B cell (primary cell): ENCODE data around the gene CTNNA3. TPM values are rescaled to one million over a fixed set of nuclear protein-coding genes. Genes with fewer than 3 reads are reported as not detected.

Source experiments
- ATAC-seq: fragments of 200-7000 bp; cut with Tn5 transposase; one replicate; pipeline ENCODE4 v1.10.0; 2021; ENCODE audit warnings: low read depth, mild to moderate bottlenecking, moderate number of reproducible peaks, moderate library complexity
- CTCF ChIA-PET: fragments of 350-600 bp; sonication (Branson Sonifier 250); formaldehyde crosslinking; loops from one replicate; lab custom pipeline; 2021; ENCODE audit warnings: antibody characterized with exemption, inconsistent platforms; lab: Charles Lee
- POLR2A ChIA-PET: fragments of 350-600 bp; sonication (Branson Sonifier 250); formaldehyde crosslinking; loops from one replicate; lab custom pipeline; 2021; ENCODE audit warnings: antibody characterized with exemption; lab: Charles Lee
- DNase-seq: peaks from one replicate; pipeline ENCODE4 v3.0.0; 2013
- H2AFZ ChIP-seq: 2 replicates; pipeline ENCODE4 v1.6.1; 2012; ENCODE audit warnings: mild to moderate bottlenecking, low read depth, low read length; ENCODE audit not compliant: insufficient read depth, poor library complexity, severe bottlenecking
- H3K27ac ChIP-seq, 2 donors: 1 replicate in 1 of 2; 2 replicates in 1 of 2; pipeline ENCODE4 v1.5.1; 2012 to 2013; ENCODE audit warnings: low read length in 2 of 2, mild to moderate bottlenecking in 2 of 2, moderate library complexity in 1 of 2
- H3K27me3 ChIP-seq, 4 experiments: fragments of 200-600 bp in 1 of 4; sonication (generic) in 1 of 4; replicated peaks in 1 of 4; 1 replicate in 2 of 4; 2 replicates in 2 of 4; pipeline versions ENCODE4 v1.6.1 to v1.7.0; 2013 to 2016; ENCODE audit warnings: low read length in 3 of 4, mild to moderate bottlenecking in 2 of 4, mixed read lengths in 1 of 4, moderate library complexity in 1 of 4; ENCODE audit not compliant: insufficient read depth in 4 of 4, control insufficient read depth in 3 of 4; ENCODE audit errors: control extremely low read depth in 1 of 4
- H3K36me3 ChIP-seq, 2 experiments: replicated peaks in 1 of 2; 1 replicate in 1 of 2; 2 replicates in 1 of 2; pipeline versions ENCODE4 v1.6.1 to v1.7.1; 2013; ENCODE audit warnings: low read length in 1 of 2; ENCODE audit not compliant: insufficient read depth in 2 of 2, control insufficient read depth in 1 of 2; ENCODE audit errors: control extremely low read depth in 1 of 2, extremely low read depth in 1 of 2
- H3K4me1 ChIP-seq, 2 donors: fragments of 200-600 bp in 1 of 2; sonication (generic) in 1 of 2; 1 replicate in 1 of 2; 2 replicates in 1 of 2; pipeline versions ENCODE4 v1.5.1 to v1.6.1; 2013 to 2017; ENCODE audit warnings: low read length in 2 of 2; ENCODE audit not compliant: control insufficient read depth in 2 of 2, insufficient read depth in 2 of 2
- H3K4me2 ChIP-seq: replicated peaks from 2 replicates; pipeline ENCODE3; 2012; ENCODE audit warnings: mild to moderate bottlenecking, low read depth, low read length; ENCODE audit not compliant: poor library complexity, severe bottlenecking
- H3K4me3 ChIP-seq, 5 experiments: fragments of 200-600 bp in 1 of 5; sonication (generic) in 1 of 5; 1 replicate in 3 of 5; 2 replicates in 2 of 5; pipeline versions ENCODE4 v1.5.1 to v1.7.0; 2011 to 2016; ENCODE audit warnings: low read length in 4 of 5, mild to moderate bottlenecking in 4 of 5, low read depth in 2 of 5, control low read depth in 1 of 5, moderate library complexity in 1 of 5; ENCODE audit not compliant: insufficient read depth in 1 of 5; ENCODE audit errors: control extremely low read depth in 1 of 5, extremely low read depth in 1 of 5
- H3K79me2 ChIP-seq: fragments of 200-600 bp; sonication (generic); one replicate; pipeline ENCODE4 v1.6.0; 2016; ENCODE audit warnings: low read length; ENCODE audit not compliant: control insufficient read depth, insufficient read depth
- H3K9ac ChIP-seq: fragments of 200-600 bp; sonication (generic); 2 replicates; pipeline ENCODE4 v1.6.1; 2017; ENCODE audit warnings: mild to moderate bottlenecking, low read length, moderate library complexity
- H3K9me3 ChIP-seq, 3 donors: one replicate each; pipeline versions ENCODE4 v1.6.1 to v1.7.1; 2013; ENCODE audit warnings: low read length in 2 of 3; ENCODE audit not compliant: control insufficient read depth in 2 of 3, insufficient read depth in 1 of 3; ENCODE audit errors: control extremely low read depth in 1 of 3
- H4K20me1 ChIP-seq: 2 replicates; pipeline ENCODE4 v1.6.0; 2012; ENCODE audit warnings: mild to moderate bottlenecking, low read length; ENCODE audit not compliant: insufficient read depth, control insufficient read depth, poor library complexity, severe bottlenecking
- H3K27ac Mint-ChIP-seq: one replicate; pipeline ENCODE4 v1.8.0; 2021; ENCODE audit warnings: mixed read lengths
- H3K27me3 Mint-ChIP-seq: one replicate; pipeline ENCODE4 v1.8.0; 2021; ENCODE audit warnings: mixed read lengths
- H3K4me1 Mint-ChIP-seq: one replicate; pipeline ENCODE4 v1.8.0; 2021; ENCODE audit warnings: mixed read lengths
- H3K4me3 Mint-ChIP-seq: one replicate; pipeline ENCODE4 v1.8.0; 2021; ENCODE audit warnings: mixed read lengths
- H3K9me3 Mint-ChIP-seq: one replicate; pipeline ENCODE4 v1.8.0; 2022; ENCODE audit warnings: mixed read lengths; ENCODE audit not compliant: insufficient read depth
- CTCF ChIP-seq: fragments of 200-600 bp; IDR thresholded peaks from one replicate; pipeline ENCODE4 v1.8.0; 2022; ENCODE audit warnings: antibody characterized with exemption, mild to moderate bottlenecking
- EZH2 ChIP-seq: IDR thresholded peaks from 2 replicates; pipeline ENCODE4 v1.6.1; 2012; ENCODE audit warnings: borderline replicate concordance, low read depth, mild to moderate bottlenecking, moderate library complexity, low read length; ENCODE audit not compliant: insufficient read depth, poor library complexity, severe bottlenecking
- WGBS: methylation state at CpG from one replicate; pipeline ENCODE4 v1.1.5; 2013; ENCODE audit warnings: missing lambda C conversion rate; ENCODE audit not compliant: insufficient coverage; 5-methylcytosine and 5-hydroxymethylcytosine counted together
- intact Hi-C: fragments of 100-400 bp; cut with micrococcal nuclease; formaldehyde crosslinking; loops from one replicate; pipeline ENCODE4 v1.10.0; 2022
- polyA plus RNA-seq: library from polyadenylated mRNA; depleted of rRNA; stranded (reverse); fragments of >200 nt; gene quantifications from 2 replicates; pipeline ENCODE4 v1.2.3, GENCODE V29; 2012
- total RNA-seq, 2 donors: library from RNA; stranded (reverse); fragments of 120-200 nt in 1 of 2; gene quantifications; 1 replicate in 1 of 2; 2 replicates in 1 of 2; pipeline versions ENCODE4 v1.2.3 to v1.2.4, GENCODE V29; 2013 to 2022

CTNNA3 gene
- total and polyA plus RNA-seq, 2 donors (not counting 1 experiment from before 2014, with no cell fraction given): 0.01 TPM; not detected in 1

DNA sequence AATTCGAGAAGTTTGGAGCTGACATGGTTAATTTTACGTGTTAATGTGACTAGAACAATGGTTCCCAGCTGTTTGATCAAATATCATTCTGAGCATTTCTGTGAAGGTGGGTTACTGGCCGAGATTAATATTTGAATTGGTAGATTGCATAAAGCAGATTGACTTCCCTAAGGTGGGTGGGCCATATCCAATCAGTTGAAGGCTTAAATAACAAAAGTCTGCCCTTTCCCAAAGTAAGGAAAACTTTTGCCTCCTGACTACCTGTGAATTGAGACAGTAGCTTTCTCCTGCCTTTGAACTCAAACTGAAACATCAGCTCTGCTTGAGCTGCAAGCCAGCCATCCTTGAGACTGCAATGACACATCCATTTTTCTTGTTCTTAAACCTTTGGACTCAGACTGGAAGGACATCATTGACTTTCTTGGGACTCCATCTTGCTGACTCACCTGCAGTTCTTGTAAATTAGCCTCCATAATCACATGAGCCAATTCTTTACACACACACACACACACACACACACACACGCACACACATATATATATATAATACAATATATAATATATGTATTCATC lies 833.2 kb downstream of the CTNNA3 start:
- Mint-ChIP-seq H3K9me3 (peaks cover 1% of the 10 kb centered on the region), H3K27ac (no peak overlapping the region), H3K4me1 (no peaks in the 10 kb centered on the region), H3K27me3 (no peaks in the 10 kb centered on the region), H3K4me3 (no peak overlapping the region)
- POLR2A ChIA-PET: no interaction called here
- intact Hi-C loops: no loop called here
- ATAC-seq (no peak), DNase-seq (no peak)
- Histone ChIP-seq H3K27me3 (no peaks in the 10 kb centered on the region), H2AFZ (no peak overlapping the region), H3K4me2 (no peak overlapping the region), H3K4me1 (no peaks in the 10 kb centered on the region), H3K27ac (no peak overlapping the region), H3K36me3 (no peaks in the 10 kb centered on the region), H3K4me3 (no peak overlapping the region), H3K9me3 (peaks cover 0 to 2% (median 1%) of the 10 kb centered on the region in 3 donors), H3K9ac (no peak overlapping the region), H4K20me1 (no peaks in the 10 kb centered on the region), H3K79me2 (no peaks in the 10 kb centered on the region)
- CTCF ChIA-PET: no interaction called here
- TF ChIP-seq CTCF: no peak
- TF ChIP-seq EZH2: no peak
- WGBS: 78% methylated on average over 2 of the region's 4 CpGs

DNA sequence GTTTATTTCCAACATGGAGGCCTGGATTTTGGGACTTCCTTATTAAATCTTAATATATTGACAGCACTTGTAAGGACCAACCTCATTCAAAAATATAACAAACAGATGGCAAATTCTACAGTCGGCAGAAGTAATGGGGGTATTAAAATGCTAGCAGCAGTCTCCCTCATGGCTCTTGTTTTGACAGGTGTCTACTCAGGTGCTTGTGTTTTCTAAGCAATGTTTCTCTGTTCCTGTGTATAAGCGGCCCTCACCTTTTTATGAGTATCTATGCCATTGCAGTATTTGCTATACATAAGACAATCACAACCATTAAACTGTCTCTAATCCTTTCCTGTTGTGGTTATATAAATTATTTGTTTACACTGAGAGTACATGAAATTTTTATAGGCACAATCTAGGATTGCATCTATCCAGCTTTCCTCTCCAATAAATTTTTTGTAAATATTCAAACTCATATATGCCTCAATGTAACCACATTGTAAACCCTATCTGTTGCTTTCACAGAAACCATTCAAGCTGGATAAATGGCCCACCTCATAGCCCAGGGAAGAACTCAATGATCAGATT lies 835.5 kb downstream of the CTNNA3 start:
- Histone ChIP-seq H3K4me2 (no peak overlapping the region), H3K36me3 (no peaks in the 10 kb centered on the region), H3K9me3 (peaks cover 0 to 2% (median 1%) of the 10 kb centered on the region in 3 donors), H3K27me3 (no peaks in the 10 kb centered on the region), H3K9ac (no peak overlapping the region), H3K4me1 (no peaks in the 10 kb centered on the region), H4K20me1 (no peaks in the 10 kb centered on the region), H3K79me2 (no peaks in the 10 kb centered on the region), H2AFZ (no peak overlapping the region), H3K4me3 (no peak overlapping the region), H3K27ac (no peak overlapping the region)
- no peaks in the 10 kb centered on the region for H3K4me1 Mint-ChIP-seq
- H3K27me3 Mint-ChIP-seq: no peaks in the 10 kb centered on the region
- ChIA-PET CTCF (no interaction called here), POLR2A (no interaction called here)
- intact Hi-C loops: no loop called here
- TF ChIP-seq CTCF: no peak
- H3K27ac Mint-ChIP-seq: no peak overlapping the region
- no CpG with 5 or more reads among the region's 2 CpGs for WGBS
- no peak for ATAC-seq
- peaks cover 2% of the 10 kb centered on the region for H3K9me3 Mint-ChIP-seq
- H3K4me3 Mint-ChIP-seq: no peak overlapping the region
- no peak for DNase-seq
